Measurements from ENCODE around the gene DSCAM.
"Not testable (repeated sequence)": the region's sequence is repeated elsewhere in the genome, so short reads cannot be mapped to it uniquely, and the experiment has no call there.

The DSCAM gene

GRCh38 chr21:40371329-40371728, 475.6 kb downstream of the DSCAM start:
- no peak for DNase-seq

- no peak for DNase-seq
These were observed 490.3 kb downstream of the DSCAM start for GRCh38 chr21:40356644-40357043.

GRCh38 chr21:40355076-40355475, 491.9 kb downstream of the DSCAM start:
- no peak for DNase-seq

GRCh38 chr21:40351006-40351405, 496.0 kb downstream of the DSCAM start:
- no peak for DNase-seq

- no peak for DNase-seq
These were observed 497.4 kb downstream of the DSCAM start for GRCh38 chr21:40349591-40349990.

GRCh38 chr21:40345711-40346321, 501.1 kb downstream of the DSCAM start:
- no peak for DNase-seq

- DNase-seq: no peak
These were observed 506.6 kb downstream of the DSCAM start for GRCh38 chr21:40340357-40340756.

GRCh38 chr21:40339050-40339449, 507.9 kb downstream of the DSCAM start:
- no peak for DNase-seq

- DNase-seq: no peak
These were observed 509.0 kb downstream of the DSCAM start for GRCh38 chr21:40337981-40338380.

GRCh38 chr21:40335704-40336103, 511.3 kb downstream of the DSCAM start:
- DNase-seq: no peak

GRCh38 chr21:40334159-40334558, 512.8 kb downstream of the DSCAM start:
- no peak for DNase-seq

- no peak for DNase-seq
These were observed 513.2 kb downstream of the DSCAM start for GRCh38 chr21:40333731-40334130.

GRCh38 chr21:40331804-40332203, 515.2 kb downstream of the DSCAM start:
- no peak for DNase-seq

GRCh38 chr21:40331172-40331571, 515.8 kb downstream of the DSCAM start:
- no peak for DNase-seq

- DNase-seq: no peak
These were observed 522.6 kb downstream of the DSCAM start for GRCh38 chr21:40324389-40324788.

- not testable (repeated sequence) for DNase-seq
These were observed 526.2 kb downstream of the DSCAM start for GRCh38 chr21:40320718-40321117.

- no peak for DNase-seq
These were observed 528.6 kb downstream of the DSCAM start for GRCh38 chr21:40318371-40318770.

GRCh38 chr21:40316104-40316503, 530.9 kb downstream of the DSCAM start:
- no peak for DNase-seq

- no peak for DNase-seq
These were observed 531.3 kb downstream of the DSCAM start for GRCh38 chr21:40315626-40316025.

- no peak for DNase-seq
These were observed 533.7 kb downstream of the DSCAM start for GRCh38 chr21:40313260-40313659.

GRCh38 chr21:40300300-40300699, 546.7 kb downstream of the DSCAM start:
- DNase-seq: no peak

- no peak for DNase-seq
These were observed 547.5 kb downstream of the DSCAM start for GRCh38 chr21:40299451-40299850.

GRCh38 chr21:40294345-40294744, 552.6 kb downstream of the DSCAM start:
- no peak for DNase-seq

- DNase-seq: no peak
These were observed 555.4 kb downstream of the DSCAM start for GRCh38 chr21:40291560-40291959.

- no peak for DNase-seq
These were observed 562.5 kb downstream of the DSCAM start for GRCh38 chr21:40284409-40284808.

Data from NCI-H2171 treated with DMSO at 0.1 percent for 48 hours (cell line).